T-helper 2 cell treated with Interferon-gamma antibody and Interleukin-4, amounts not matched to agents 100 ng/mL and 5 ng/mL, for 36 hours (primary cell): ENCODE measurements around the gene PDZD2. TPM values are rescaled to one million over a fixed set of nuclear protein-coding genes. Genes with fewer than 3 reads are reported as not detected.
"Not testable (repeated sequence)": the region's sequence is repeated elsewhere in the genome, so short reads cannot be mapped to it uniquely, and the experiment has no call there.

Experiments used
- intact Hi-C: fragments of 100-400 bp; cut with micrococcal nuclease; formaldehyde crosslinking; loops from one replicate; pipeline ENCODE4 v1.15.1; 2023
- total RNA-seq: library from RNA; stranded (reverse); gene quantifications from 2 replicates; pipeline ENCODE4 v1.2.3, GENCODE V29; 2022

Gene PDZD2
- total RNA-seq, 1 donor from 2014 or later = not detected

DNA sequence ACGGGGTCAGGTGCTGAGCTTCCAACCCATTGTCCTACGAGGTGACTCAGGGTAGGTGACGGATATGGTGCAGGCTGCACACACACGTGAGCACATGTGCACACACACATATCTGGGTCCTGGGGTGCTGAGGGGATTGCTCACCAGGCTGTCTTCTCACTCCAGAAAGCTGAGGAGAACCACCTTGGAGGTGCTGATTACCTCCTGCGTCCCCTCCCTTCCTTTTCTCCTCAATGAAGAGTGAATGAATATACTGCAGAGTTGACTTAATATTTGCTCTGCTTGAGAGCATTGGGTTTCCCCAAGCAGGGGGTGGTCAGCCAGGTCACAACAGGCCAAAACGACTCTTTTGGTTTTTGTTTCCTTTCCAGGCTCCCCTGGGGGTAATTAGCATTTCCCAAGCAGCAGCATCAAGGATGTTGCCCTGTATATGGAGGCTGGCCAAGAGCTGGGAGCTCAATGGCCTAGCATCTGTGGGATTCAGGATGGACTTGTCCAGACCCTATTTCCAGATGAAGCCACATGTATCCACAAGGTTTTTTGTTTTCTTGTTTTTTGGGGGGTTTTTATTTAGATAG, 49.7 kb downstream of the PDZD2 start:
- intact Hi-C loops = no loop called here

DNA sequence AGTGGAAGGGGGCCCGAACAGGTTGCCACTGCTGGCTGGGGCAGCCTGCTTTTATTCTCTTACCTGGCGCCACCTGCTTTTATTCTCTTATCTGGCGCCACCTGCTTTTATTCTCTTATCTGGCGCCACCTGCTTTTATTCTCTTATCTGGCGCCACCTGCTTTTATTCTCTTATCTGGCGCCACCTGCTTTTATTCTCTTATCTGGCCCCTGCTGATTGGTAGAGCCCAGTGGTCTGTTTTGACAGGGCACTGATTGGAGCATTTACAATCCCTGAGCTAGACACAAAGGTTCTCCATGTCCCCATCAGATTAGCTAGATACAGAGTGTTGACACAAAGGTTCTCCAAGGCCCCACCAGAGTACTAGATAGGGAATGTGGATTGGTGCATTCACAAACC, 52.5 kb downstream of the PDZD2 start:
- intact Hi-C loops = not testable (repeated sequence)

DNA sequence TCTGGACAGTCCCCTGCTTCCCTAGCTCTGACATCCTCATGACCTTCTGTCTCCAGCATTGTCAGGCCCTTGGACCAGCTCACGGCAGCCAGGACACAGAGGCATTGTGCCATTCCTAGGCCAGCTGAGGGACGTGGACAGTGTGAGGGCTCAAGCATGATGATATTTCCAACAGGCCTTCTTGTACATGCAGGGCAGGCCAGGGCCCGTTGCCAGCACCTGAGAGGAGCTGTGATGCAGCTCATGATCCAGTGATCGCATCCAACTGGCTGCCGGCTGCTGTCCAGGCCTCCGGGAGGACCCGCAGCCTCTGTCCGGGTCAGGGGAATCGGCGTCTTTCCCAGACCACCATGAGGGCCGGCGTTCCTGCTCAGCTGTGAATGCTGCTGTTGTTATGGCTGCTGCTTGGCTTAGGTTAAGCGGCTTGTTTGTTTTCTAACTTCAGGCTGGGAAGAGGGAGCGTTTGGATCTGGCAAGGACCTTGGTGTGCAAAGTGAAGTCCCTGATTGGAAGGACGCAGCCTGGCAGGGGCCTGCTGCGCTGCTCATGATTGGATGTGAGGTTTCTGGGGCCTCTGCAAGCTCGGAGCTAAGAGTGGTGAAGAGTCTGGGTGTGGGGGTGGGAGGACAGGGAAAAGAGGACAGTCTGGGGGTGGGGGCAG, 53.8 kb downstream of the PDZD2 start:
- intact Hi-C loops = no loop called here

DNA sequence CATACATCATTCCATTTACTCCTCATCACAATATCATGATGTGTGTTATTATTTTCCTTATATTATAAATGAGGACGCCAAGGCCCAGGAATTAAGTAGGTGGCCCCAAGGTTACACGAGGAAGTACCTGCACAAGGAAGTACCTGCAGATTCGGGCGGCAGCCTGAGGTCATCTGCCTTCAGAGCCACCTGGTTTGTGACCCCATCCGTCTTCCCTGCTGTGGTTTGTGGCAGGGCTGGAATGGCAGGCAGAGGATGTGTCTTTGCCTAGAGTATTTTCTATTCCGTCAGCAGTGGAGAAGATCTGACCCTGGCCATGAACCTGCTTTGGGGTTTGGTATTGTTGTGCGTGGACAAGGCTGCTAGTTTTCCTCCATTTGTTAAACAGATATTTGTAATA, 59.7 kb downstream of the PDZD2 start:
- intact Hi-C loops = no loop called here

DNA sequence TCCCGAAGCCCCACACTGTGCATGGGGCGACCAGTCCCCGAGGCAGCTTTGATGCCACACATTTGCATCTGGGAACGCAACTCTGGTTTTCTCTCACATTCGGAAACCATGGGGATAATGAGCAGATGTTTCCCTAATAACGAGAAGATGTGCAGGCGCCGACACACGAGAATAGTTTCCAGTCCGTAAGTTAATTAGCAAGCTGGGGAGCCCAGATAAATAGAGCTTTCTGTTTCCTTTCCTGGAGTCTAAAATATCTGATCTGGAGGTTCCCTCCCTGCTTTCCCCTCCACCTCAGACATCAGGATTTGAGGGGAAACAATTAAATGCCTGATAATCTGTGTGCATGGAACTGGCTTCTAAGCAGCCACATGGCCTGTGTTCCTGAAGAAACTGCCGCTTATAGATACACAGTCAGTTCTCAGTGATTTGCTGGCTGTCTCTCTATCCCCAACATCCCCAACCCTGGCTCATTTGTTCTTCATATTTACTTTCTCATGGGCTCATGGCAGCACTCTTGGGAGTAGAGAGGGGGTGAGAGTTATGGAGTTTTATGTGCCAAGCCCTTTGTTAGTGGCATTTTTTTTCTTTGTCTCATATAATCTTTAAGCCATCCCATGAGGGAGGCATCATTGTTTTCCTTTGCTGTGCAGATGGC, 62.8 kb downstream of the PDZD2 start:
- intact Hi-C loops = no loop called here

DNA sequence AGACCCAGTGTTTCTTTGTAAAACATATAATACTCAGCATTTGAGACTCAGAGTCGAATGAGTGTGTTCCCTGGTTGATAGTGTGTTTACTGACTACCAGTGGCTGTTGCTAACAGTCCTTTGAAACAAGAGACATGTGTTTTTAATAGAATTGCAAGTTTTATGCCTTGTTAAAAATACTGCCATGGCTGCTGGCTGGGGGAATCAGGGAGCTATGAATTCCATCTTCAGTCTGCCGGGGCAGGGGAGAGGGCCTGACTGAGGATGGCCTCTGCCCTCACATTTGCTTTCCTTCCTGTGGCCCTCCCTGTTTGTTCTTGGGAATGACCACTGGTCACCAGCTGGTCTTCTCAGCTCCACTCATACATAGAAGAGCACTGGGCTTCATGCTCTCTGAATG, 63.8 kb downstream of the PDZD2 start:
- intact Hi-C loops = no loop called here

DNA sequence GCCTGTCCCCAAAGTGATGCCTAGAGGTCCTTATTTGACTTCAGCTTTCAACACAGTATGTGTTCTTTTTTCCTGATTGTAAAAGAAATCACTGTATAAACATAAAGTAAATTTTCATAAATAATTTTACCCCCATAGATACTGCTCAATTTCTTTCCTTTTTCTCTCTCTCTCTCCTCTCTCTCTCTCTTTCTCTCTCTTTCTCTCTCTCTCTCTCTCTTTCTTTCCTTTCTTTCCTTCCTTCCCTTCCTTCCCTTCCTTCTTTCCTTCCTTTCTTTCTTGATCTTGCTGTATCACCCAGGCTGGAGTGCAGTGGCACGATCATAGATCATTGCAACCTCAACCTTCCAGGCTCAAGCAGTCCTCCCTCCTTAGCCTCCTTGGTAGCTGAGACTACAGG, 64.8 kb downstream of the PDZD2 start:
- intact Hi-C loops = no loop called here

DNA sequence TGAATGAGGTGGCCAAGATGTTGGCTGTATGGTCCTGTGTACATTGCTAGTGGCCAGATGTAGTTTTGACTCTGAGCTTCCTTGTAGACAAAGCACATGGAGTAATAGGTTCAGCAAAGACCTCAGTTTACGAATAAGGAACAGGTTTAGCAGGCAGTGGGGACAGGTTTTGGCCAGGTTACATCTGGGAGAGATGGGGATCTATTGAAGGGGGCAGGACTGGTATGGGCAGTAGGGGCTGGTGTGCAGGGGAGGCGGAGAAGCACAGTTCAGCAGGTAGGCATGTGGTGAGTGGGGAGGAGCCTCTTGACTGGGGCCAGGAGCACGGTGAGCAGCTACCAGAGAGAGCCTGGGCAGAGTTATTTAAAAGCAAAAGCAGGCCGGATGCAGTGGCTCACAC, 67.3 kb downstream of the PDZD2 start:
- intact Hi-C loops = no loop called here

DNA sequence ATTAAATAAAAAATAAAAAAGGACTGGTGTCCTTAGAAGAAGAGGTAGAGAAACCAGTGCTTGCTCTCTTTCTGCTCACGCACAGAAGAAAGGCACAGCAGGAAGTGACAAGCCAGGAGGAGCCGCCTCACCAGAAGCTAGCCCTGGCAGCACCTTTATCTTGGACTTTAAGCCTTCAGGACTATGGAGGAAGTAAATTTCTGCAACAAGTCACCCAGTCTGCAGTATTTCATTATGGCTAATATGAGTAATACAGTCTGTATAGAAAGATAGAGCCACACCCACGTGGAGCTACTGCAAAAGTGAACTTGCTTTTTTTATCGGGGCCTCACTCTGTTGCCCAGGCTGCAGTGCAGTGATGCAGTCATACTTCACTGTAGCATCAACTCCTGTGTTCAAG, 68.4 kb downstream of the PDZD2 start:
- intact Hi-C loops = no loop called here

DNA sequence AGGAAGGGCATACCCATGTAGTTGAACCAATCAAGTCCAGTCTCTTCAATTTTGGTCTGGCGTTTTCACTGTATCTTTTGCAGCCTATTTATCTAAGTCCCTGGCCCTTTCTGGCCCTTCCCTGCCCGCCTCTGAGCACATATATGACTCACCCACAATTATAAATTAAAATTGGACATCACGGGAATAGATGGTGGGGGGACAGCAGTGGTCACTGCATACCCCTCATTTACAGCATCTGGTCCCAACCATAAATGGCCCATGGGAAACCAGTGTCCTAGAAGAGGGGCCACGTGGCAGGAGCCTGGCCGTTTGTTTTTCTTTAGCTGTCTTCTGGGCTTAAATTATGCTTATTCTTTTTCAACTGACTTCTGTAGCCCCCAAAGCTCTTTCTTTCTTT, 69.2 kb downstream of the PDZD2 start:
- intact Hi-C loops = no loop called here

DNA sequence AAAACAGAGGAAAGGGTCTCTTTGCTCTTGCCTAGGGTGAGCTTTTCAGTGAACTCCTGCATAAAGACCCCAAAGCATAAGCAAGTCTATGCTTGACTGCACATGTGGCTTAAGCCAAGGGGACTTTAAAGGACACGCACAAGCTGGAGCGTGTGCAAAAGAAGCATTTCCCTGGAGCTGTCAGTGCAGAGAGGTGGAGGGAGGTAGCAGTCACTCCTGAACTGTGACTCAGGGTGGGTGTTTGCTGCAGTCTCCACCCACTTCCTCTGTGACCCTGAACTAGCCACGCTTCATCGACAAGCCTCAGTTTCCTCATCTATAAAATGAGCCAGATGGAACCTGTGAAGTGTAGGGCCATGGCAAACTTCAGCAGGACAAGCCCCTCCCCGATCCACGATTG, 72.4 kb downstream of the PDZD2 start:
- intact Hi-C loops = no loop called here

DNA sequence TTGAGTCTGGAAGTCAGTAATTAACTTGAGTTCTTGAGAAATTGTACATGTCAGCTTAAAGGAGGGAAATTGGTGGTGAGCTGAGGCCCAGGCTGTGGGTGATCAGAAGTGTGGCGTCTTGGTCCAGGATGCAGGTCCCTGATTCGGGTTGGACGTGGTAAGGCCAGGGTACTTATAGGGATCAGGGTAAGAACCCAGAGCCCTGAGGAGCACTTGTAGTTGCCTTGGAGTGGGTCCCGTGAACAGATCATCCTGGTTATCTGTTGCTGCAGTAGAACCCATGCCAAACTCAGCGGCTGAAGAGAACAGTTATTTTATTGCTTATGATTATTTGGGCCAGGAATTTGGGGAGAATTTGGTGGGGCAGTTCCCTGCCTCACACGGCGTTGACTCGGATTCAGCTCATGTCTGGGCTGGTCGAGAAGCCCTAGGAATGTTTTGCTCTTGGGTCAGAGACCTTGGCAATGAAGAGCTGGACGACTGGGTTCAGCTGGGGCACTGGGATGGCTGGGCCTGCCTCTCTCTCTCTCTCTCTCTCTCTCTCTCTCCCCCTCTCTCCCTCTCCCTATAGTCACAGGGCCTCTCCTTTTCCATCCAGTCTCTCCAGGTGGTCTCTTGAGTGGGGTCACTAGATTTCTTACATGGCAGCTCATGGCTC, 73.1 kb downstream of the PDZD2 start:
- intact Hi-C loops = no loop called here

DNA sequence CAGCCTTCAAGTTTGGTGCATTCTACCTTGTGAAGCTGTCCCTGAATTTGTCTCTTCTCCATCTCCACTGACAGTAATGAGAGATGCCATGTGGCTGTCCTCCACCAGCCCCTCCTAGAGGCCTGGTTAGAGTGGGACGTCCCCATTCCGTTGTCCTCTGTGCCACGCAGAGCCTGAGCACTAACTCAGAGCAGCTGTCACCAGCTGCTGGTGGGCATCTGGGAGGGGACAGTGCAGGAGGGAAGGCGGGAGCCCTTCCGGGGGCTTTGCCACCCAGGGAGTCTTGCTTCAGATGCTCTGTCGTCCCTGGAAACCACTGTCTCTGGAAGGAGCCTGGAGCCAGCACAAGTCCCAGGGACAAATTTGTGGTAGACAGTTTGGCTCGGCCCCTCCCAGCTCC, 78.6 kb downstream of the PDZD2 start:
- intact Hi-C loops = no loop called here

DNA sequence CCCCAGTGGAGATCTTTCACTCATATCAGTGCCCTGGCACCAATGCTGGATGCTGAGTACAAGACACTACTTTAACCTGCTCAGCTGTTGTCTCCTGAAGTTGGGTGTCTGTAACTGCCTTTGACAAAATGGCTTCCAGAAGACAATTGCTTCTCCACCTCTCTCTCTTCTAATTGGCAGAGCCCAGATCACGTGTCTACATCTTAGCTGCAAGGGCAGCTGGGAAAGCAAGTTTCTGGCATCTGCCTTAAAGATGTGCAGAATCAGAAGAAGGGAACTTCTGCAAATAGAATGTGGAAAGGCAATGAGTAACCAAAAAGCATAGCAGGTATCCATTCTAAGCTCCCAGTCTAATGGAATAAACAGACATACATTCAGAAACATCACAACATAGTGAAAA, 81.1 kb downstream of the PDZD2 start:
- intact Hi-C loops = no loop called here

DNA sequence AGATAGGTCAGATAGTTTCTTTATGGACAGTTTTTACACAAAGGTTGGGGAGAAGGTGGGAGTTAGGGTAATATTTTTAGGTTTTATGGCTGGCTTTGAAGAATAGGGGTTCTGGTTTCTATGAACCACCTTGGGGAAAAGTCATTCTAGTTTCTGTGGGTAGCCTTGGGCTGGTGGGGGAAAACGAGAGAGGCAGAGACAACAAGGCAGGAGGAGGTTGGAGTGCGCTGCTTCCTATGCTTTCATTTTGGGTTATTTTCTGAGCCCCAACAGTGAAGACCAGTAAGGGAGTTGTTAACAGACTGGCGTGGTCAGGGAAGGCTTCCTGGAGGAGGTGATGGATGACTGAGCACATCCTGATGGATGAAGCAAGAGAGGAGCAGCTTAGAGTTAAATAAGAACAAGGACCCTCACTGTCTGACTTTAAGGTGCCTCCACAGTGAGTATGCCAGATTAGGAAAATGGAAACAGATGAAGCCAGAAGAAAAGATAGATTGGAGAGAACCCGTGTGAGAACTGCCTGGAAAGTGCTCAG, 81.9 kb downstream of the PDZD2 start:
- intact Hi-C loops = no loop called here

DNA sequence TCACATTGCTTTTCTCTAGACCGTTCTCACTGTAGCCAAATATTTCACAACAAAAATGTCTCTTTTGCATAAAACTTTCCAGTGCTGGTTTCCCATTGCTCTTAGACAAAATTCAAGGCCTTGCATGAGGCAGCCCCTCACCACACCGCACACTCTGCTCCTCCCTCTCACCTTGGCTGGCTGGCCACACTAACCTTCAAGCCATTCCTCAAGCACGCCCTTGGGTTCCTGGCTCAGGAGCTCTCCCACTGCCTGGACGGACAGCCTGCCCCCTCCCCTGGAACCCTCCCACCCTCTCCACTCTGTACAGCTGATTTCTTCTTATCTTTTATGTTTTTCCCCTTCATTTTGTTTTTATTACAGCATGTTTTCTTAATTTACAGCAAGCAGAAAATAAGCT, 83.2 kb downstream of the PDZD2 start:
- intact Hi-C loops = no loop called here

DNA sequence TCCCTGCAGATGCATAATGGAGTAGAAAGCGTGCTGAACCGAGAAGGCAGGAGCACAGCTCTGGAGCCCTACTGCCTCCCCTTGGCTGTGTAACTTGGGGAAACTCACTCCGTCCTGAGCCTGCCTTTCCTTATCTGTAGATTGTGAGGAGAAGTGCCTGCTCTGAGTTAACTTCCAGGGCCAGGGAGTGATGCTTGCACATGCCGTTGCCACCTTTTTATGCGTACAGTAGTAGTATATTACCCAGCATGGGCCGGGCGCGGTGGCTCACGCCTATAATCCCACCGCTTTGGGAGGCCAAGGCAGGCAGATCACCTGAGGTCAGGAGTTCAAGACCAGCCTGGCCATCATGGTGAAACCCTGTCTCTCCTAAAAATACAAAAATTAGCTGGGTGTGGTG, 87.1 kb downstream of the PDZD2 start:
- intact Hi-C loops = no loop called here

DNA sequence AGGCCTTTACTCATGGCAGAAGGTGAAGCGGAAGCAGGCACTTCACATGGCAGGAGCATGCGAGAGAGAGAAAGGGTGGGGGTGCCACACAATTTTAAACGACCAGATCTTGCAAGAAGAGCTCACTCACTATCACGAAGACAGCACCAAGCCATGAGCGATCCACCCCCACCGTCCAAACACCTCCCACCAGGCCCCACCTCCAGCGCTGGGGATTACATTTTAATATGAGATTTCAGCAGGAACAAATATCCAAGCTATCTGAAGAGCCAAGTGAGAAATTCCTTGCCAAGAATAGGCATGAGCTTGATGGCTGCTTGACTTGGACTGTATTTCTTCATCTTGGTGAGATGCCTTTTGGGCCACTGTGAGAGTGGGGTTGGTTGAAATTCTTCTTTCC, 88.0 kb downstream of the PDZD2 start:
- intact Hi-C loops = no loop called here

DNA sequence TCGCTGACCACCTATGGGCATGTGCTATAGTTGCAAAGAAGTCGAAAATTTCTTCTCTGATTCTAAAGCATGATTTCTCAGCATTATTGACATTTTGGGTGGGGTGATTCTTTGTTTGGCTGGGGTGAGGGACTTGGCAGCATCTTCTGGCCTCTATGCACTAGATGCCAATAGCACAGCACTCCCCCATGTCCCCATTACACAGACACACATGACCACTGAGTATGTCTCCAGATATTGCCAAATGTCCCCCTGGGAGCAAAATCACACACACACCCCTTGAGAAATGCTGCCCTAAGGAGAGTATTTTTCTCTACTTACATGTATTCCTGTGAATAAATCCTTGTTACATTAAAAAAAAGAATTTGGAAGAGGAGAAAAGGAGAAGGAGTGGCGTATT, 89.1 kb downstream of the PDZD2 start:
- intact Hi-C loops = no loop called here

DNA sequence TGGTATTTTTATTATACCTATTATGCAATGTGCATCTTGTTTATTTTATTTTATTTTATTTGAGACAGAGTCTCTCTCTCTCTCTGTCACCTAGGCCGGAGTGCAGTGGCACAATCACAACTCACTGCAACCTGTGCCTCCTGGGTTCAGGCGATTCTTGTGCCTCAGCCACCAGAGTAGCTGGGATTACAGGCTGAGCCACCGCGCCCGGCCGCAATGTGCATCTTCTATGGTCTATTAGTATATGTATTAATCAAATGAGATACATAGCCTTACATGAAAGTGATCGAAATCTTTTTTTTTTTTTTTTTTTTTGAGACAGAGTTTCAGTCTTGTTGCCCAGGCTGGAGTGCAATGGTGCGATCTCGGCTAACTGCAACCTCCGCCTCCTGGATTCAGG, 89.9 kb downstream of the PDZD2 start:
- intact Hi-C loops = not testable (repeated sequence)

DNA sequence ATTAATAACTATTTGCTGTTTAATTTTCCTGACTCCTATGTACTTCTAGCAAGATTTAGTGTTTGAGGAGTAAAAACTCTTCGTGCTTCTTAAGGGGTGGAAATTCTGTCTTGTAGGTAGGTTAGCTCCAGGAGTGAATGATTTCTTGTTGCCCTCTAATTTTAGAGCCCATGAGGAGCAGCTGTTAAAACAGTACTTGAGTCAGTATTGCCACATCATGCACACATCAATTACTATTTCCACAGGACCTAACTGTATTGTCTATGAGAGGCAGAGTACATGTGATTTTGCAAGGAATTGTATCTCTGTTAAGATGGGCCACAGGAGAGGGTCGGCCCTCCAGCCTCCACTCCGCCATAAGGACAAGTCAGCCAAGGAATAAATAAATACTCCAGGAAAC, 91.2 kb downstream of the PDZD2 start:
- intact Hi-C loops = no loop called here

DNA sequence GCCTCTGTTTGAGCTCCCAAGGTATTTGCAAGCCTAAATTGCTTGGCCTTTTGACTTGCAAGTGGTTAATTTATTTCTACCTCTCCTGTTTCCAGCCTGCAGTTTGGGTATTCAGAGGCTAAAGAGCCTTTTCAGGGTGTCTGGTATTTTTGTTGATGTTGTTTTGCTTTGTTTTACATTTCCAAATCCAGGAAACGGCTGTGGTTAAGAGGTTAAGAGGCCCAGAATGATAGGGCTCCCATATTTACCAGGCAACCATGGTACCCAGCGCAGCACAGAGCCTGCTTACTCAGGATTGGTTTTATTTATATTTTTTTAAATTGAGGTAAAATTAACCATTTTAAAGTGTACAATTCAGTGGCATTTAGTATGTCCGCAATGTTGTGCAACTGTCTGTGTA, 92.1 kb downstream of the PDZD2 start:
- intact Hi-C loops = no loop called here
